K562 (cell line): ENCODE data around the gene EXOG. TPM values are rescaled to one million over a fixed set of nuclear protein-coding genes. Genes with fewer than 3 reads are reported as not detected.
A peak's percentile ranks its signal among the peaks of the same experiment; 100 is the strongest.

Experiments
- ATAC-seq: fragments of 200-7000 bp; cut with Tn5 transposase; 3 replicates; pipeline ENCODE4 v1.9.1; 2020; ENCODE audit warnings: moderate library complexity
- BruUV-seq: library from RNA; stranded (reverse); fragments of 400-500 nt; replicated peaks from 2 replicates; lab custom pipeline; 2021; lab: Mats Ljungman, UMichigan
- CTCF ChIA-PET: fragments of 300-600 bp; formaldehyde crosslinking; extraction: SDS; loops from one replicate; lab custom pipeline; 2021; ENCODE audit warnings: low intra/inter-chr PET ratio; lab: Yijun Ruan, JAX
- POLR2A ChIA-PET: fragments of 300-600, 350-650 bp; sonication (Branson Sonifier 250); formaldehyde crosslinking; extraction: SDS; loops from one replicate; lab custom pipeline; 2021; ENCODE audit warnings: antibody characterized with exemption, inconsistent platforms; lab: Yijun Ruan, JAX
- DNase-seq, 4 experiments: peaks; one replicate each; pipeline versions ENCODE4 v3.0.0 to v3.0.0-alpha.2; 2011 to 2018; ENCODE audit warnings: low spot score in 3 of 4, mixed read lengths in 3 of 4; ENCODE audit errors: extremely low read depth in 1 of 4
- FAIRE-seq: peaks from 2 replicates; lab custom pipeline; 2011; peaks lifted over from hg19 to GRCh38; lab: Jason Lieb, UNC
- H2AFZ ChIP-seq: 2 replicates; pipeline ENCODE4 v1.6.0; 2011; ENCODE audit warnings: low read depth, low read length, control low read depth, inconsistent platforms
- H3K27ac ChIP-seq: fragments of 200-600 bp; 3 replicates; pipeline ENCODE4 v1.8.0; 2011; ENCODE audit warnings: low read depth, mild to moderate bottlenecking, control low read depth, inconsistent platforms, low read length, moderate library complexity, mixed read lengths; ENCODE audit errors: extremely low read depth
- H3K27me3 ChIP-seq, 2 experiments: fragments of 300-600 bp in 1 of 2; 2 replicates in 1 of 2; 3 replicates in 1 of 2; pipeline versions ENCODE4 v1.6.0 to v1.8.0; 2011; ENCODE audit warnings: inconsistent platforms in 2 of 2, low read length in 2 of 2, mild to moderate bottlenecking in 1 of 2, mixed read lengths in 1 of 2, moderate library complexity in 1 of 2; ENCODE audit not compliant: control insufficient read depth in 2 of 2, insufficient read depth in 2 of 2
- H3K36me3 ChIP-seq: fragments of 300-600 bp; 3 replicates; pipeline ENCODE4 v1.8.0; 2011; ENCODE audit warnings: mild to moderate bottlenecking, low read length, inconsistent platforms; ENCODE audit not compliant: control insufficient read depth, insufficient read depth
- H3K4me1 ChIP-seq, 2 experiments: fragments of 200-600 bp in 1 of 2; replicated peaks in 1 of 2; 2 replicates in 1 of 2; 3 replicates in 1 of 2; pipeline versions ENCODE4 v1.5.1 to v1.8.0; 2011; ENCODE audit warnings: inconsistent platforms in 2 of 2, low read length in 2 of 2, mild to moderate bottlenecking in 1 of 2, mixed read lengths in 1 of 2, moderate library complexity in 1 of 2; ENCODE audit not compliant: control insufficient read depth in 2 of 2, insufficient read depth in 2 of 2
- H3K4me2 ChIP-seq: 2 replicates; pipeline ENCODE4 v1.6.1; 2011; ENCODE audit warnings: low read length, control low read depth, inconsistent platforms, mixed read lengths; ENCODE audit not compliant: insufficient read depth
- H3K4me3 ChIP-seq: fragments of 200-600 bp; sonication (generic), shearing (Covaris generic); 2 replicates; pipeline ENCODE4 v1.5.1; 2016; ENCODE audit warnings: control low read depth, inconsistent platforms
- H3K79me2 ChIP-seq: fragments of 200-600 bp; 3 replicates; pipeline ENCODE4 v1.8.0; 2011; ENCODE audit warnings: low read length, inconsistent platforms; ENCODE audit not compliant: control insufficient read depth, insufficient read depth
- H3K9ac ChIP-seq, 2 experiments: 2 replicates each; pipeline versions ENCODE4 v1.6.0 to v1.6.1; 2011; ENCODE audit warnings: low read depth in 2 of 2, low read length in 2 of 2, control low read depth in 1 of 2, inconsistent platforms in 1 of 2, mild to moderate bottlenecking in 1 of 2, mixed read lengths in 1 of 2; ENCODE audit not compliant: insufficient read depth in 1 of 2
- H3K9me1 ChIP-seq: one replicate; pipeline ENCODE4 v1.6.0; 2011; ENCODE audit warnings: inconsistent platforms, mild to moderate bottlenecking, low read length, moderate library complexity; ENCODE audit not compliant: control insufficient read depth, insufficient read depth
- H3K9me3 ChIP-seq: replicated peaks from 2 replicates; pipeline ENCODE4 v1.5.1; 2011; ENCODE audit warnings: low read depth, low read length, inconsistent platforms; ENCODE audit not compliant: control insufficient read depth, insufficient read depth
- H4K20me1 ChIP-seq: replicated peaks from 2 replicates; pipeline ENCODE4 v1.6.1; 2011; ENCODE audit warnings: low read length, inconsistent platforms, mixed read lengths; ENCODE audit not compliant: control insufficient read depth, insufficient read depth
- CTCF ChIP-seq, 3 experiments: IDR thresholded peaks in 2 of 3; conservative IDR thresholded peaks in 1 of 3; 2 replicates each; pipeline ENCODE4 v1.5.1; 2011 to 2012; ENCODE audit warnings: low read length in 3 of 3, mild to moderate bottlenecking in 3 of 3, control low read depth in 2 of 3, improper control_type of control experiment in 1 of 3, inconsistent platforms in 1 of 3, low read depth in 1 of 3, mixed read lengths in 1 of 3, moderate library complexity in 1 of 3; ENCODE audit not compliant: insufficient read depth in 2 of 3
- KDM4B ChIP-seq, 2 experiments: fragments of 450-650 bp in 1 of 2; sonication (generic) in 1 of 2; IDR thresholded peaks; 2 replicates each; pipeline ENCODE4 v1.6.1; 2016 to 2017; ENCODE audit warnings: borderline replicate concordance in 2 of 2, antibody characterized with exemption in 1 of 2, low read depth in 1 of 2, mild to moderate bottlenecking in 1 of 2
- WGBS: fragments of 100-300 bp; shearing (Covaris generic); methylation state at CpG from one replicate; pipeline ENCODE4 v1.1.6; 2016; ENCODE audit warnings: low coverage, mixed read lengths; ENCODE audit not compliant: insufficient coverage; ENCODE audit errors: missing lambda C conversion rate; 5-methylcytosine and 5-hydroxymethylcytosine counted together
- in situ Hi-C: fragments of 300-500 bp; cut with MboI; formaldehyde crosslinking; loops from 4 replicates; pipeline ENCODE4 v1.15.0; 2018; ENCODE audit warnings: inconsistent platforms, mixed read lengths
- intact Hi-C: fragments of 100-400 bp; cut with micrococcal nuclease; formaldehyde crosslinking; loops from 2 replicates; pipeline ENCODE4 v1.14.2; 2022
- polyA plus RNA-seq, 8 experiments: library from polyadenylated mRNA; depleted of rRNA in 4 of 8; stranded (reverse) in 5 of 8; unstranded in 3 of 8; fragments of >200 nt; fragmentation: Nextera tagmentation in 2 of 8; fragmentation: Illumina TruSeq in 1 of 8; extraction: Ambion mirVana in 2 of 8; extraction: Trizol in 1 of 8; gene quantifications; 2 replicates each; pipeline versions ENCODE4 v1.2.1 to v1.2.3, GENCODE V29; 2011 to 2014; ENCODE audit warnings: inconsistent platforms in 1 of 8, missing spikeins in 1 of 8
- total RNA-seq, 7 experiments: library from RNA; depleted of rRNA in 6 of 7; stranded (reverse); fragments of >200 nt in 6 of 7; fragmentation: Illumina TruSeq in 2 of 7; extraction: Trizol in 2 of 7; gene quantifications; 2 replicates each; pipeline versions ENCODE4 v1.2.1 to v1.2.3, GENCODE V29; 2011 to 2021; ENCODE audit warnings: low replicate concordance in 1 of 7

Gene EXOG
- total and polyA plus RNA-seq, 9 of the 15 experiments (the other 6 are each of a cell fraction or from before 2014, with no cell fraction given) = 10.8 to 21.7 (median 14.8) TPM

DNA sequence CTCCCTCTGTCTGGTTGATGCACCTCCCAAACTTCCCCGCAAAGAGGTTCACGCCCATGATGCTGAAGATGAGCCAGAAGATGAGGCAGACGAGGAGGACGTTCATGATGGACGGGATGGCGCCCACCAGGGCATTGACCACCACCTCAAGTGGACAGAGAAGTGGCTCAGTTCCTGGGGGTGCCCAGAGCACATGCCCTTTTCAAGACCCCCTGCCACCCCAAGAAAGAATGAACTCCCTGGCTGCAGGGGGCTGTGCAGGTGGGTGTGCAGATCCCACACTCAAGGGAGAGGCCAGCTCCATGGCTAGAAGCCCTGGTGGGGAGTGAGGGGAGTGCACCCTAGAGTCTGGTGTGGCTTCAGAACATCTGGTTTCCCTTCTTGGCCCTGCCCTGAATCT is 64.1 kb downstream of the EXOG start:
- in situ Hi-C loops (no loop called here), intact Hi-C loops (no loop called here)
- H3K27me3 ChIP-seq = peaks cover 7 to 40% of the 10 kb centered on the region in 2 experiments; a peak in 4 of 5 replicates
- FAIRE-seq = no peak
- no peaks in the 10 kb centered on the region for H4K20me1 ChIP-seq
- no peak overlapping the region for H3K4me3 ChIP-seq
- no peak overlapping the region for H3K4me2 ChIP-seq
- CTCF ChIA-PET = no interaction called here
- H3K27ac ChIP-seq = no peak overlapping the region
- no peak for TF ChIP-seq KDM4B (IDR thresholded peaks at IDR 0.05; ENCODE audit: borderline replicate concordance in 2 of 2, low read depth in 1 of 2)
- peak in 2 of 3 experiments; percentile 14 to 50; a peak in 3 of 6 replicates for TF ChIP-seq CTCF (IDR thresholded peaks at IDR 0.05 in 2 of 3, conservative IDR thresholded peaks at IDR 0.05 in 1 of 3; ENCODE audit: insufficient read depth in 2 of 3, low read depth in 1 of 3, low read length in 3 of 3)
- DNase-seq = no peak
- no TSS peak for BruUV-seq
- H3K4me1 ChIP-seq = no peaks in the 10 kb centered on the region
- H2AFZ ChIP-seq = no peak overlapping the region
- H3K9me1 ChIP-seq = no peaks in the 10 kb centered on the region
- peak; percentile 77 for ATAC-seq
- H3K79me2 ChIP-seq = no peaks in the 10 kb centered on the region
- H3K9ac ChIP-seq = no peak overlapping the region
- no peaks in the 10 kb centered on the region for H3K9me3 ChIP-seq
- 1% methylated on average over 6 of the region's 6 CpGs for WGBS
- POLR2A ChIA-PET = interaction anchor here (0.5 to 2.1 kb wide), 3 partner anchors 9 to 507 kb away, joined by 3 to 6 read pairs (median 3); no protein-coding TSS in a partner anchor
- H3K36me3 ChIP-seq = no peaks in the 10 kb centered on the region
